Measurements from ENCODE around the gene C20orf141.
"Not testable (repeated sequence)": the region's sequence is repeated elsewhere in the genome, so short reads cannot be mapped to it uniquely, and the experiment has no call there.

C20orf141 gene, protein sequence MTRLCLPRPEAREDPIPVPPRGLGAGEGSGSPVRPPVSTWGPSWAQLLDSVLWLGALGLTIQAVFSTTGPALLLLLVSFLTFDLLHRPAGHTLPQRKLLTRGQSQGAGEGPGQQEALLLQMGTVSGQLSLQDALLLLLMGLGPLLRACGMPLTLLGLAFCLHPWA

DNA sequence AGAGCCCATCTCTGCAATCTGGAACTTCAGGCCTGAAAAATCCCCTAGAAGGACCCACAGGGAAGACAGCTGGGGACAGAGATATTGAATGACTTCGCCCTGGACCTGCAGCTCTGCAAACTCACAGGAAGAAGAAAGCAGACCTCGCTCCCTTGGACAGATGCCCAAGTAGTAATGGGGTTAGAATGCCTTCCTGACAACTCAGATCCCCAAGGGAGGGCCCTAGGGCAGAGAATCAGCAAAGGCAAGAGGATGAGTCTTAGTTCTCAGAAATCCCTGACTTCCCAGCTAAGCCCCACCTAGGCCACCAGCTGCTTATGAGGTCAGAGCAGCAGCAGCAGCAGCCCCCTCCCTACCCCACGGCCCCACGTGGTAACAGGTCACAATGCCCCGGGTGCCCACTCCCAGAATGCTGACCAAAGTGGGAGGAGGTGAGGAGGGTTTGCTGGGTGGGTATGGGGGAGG lies at the start of gene C20orf141:
TSS of gene C20orf141 (plus strand) at position 401 of the 465 bp plus-strand sequence. CDS start 198 bp downstream, outside the sequence.
- DNase-seq = no peak

DNA sequence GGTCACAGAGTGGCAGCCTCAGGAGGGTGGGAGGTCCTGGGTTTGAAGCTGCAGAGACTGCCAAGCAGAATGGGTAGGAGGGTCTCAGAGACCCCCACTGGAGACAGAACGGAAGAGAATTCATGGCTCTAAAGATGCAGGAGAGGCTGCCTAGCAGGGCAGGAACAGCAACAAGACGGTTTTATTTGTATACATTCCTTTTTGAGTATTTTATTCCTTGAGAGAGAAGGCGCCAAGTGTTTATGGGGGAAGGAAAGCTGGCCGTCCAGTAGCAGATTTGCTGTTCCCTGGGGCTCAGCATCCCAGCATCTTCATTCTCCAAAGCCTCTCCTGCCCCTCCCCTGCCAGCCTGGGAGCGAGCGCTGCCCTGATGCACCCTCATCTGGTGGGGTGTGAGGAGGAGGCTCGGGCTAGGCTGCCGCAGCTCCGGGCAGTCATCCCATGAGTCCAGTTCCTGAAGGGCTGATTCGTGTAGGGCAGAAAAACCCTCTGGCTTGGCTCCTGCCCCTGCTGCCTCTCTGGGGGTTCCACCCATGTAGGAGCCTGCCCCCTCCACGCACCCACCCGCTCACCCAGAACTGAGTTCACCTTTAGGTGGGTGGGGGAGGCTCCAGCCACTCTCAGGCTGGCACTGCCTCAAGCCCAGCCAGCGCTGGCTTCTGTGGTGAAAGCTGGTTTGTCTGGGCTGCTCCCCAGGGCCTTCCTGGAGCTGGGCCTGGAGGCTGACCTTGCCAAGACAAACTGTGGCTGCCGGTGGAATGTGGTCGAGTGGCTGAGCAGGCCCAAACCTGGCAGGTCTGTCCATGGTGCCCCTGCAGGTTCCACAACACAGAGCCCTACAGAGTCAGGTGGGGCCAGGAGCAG lies 46.8 kb upstream of the C20orf141 start:
- no peak for DNase-seq

DNA sequence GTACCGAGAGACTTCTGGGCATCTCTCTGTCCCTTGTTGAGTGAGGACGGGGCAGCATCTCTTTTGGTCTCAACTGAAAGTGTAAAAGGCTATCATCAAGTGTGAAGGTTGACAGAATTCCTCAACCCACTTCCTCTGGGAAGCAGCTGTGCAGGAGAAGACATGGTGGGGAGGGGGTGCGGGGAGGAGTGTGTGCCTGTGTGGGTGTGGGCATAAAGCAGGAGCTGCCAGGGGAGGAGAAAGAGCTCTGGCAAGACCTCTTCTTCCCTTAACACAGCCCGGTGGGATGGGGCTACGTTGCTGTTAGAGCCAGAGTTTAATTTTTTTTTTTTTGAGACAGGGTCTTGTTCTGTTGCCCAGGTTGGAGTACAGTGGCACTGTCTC lies 46.2 kb upstream of the C20orf141 start:
- DNase-seq = no peak

DNA sequence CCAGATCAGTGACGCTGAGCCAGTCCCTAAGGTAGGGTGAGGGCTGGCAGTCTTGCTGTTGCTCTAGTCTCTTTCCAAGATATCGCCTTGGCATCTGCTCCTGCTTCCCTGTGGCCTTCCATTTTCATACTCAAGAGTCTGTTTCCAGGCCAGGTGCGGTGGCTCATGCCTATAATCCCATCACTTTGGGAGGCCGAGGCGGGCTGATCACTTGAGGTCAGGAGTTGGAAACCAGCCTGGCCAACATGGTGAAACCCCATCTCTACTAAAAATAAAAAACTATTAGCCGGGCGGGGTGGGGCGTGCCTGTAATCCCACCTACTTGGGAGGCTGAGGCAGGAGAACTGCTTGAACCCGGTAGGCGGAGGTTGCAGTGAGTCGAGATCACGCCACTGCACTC lies 44.7 kb upstream of the C20orf141 start:
- not testable (repeated sequence) for DNase-seq

DNA sequence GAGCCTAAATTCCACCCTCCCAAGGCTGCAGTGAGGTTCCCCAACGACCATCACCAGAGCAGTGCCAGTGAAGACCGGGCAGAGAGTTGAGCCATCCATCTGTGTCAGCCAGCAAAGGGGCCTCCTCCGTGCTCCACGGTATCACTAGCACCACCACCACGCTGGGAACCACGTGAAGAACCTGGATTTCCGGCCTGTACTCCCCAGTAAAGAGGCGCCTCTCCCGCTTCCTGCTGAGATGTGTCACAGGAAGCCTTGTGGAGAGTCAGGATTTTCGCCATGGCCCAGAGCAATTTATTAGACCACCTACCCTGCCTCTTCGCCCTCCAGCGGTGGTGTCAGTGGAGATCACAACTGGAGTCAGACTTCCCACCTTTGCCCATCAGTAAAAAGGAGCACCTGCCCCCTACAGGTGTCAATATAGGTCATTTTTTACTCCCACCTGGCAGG lies 43.1 kb upstream of the C20orf141 start:
- DNase-seq = no peak

DNA sequence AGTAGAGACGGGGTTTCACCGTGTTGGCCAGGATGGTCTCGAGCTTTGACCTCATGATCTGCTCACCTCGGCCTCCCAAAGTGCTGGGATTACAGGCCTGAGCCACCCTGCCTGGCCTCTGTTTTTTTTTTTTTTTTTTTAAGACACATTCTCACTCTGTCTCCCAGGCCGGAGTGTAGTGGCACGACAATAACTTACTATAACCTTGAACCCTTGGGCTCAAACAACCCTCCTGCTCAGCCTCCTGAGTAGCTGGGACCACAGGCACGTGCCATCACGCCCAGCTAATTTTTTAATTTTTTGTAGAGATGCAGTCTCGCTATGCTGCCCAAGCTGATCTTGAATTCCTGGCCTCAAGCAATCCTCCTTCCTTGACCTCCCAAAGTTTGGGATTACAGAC lies 41.0 kb upstream of the C20orf141 start:
- no peak for DNase-seq

DNA sequence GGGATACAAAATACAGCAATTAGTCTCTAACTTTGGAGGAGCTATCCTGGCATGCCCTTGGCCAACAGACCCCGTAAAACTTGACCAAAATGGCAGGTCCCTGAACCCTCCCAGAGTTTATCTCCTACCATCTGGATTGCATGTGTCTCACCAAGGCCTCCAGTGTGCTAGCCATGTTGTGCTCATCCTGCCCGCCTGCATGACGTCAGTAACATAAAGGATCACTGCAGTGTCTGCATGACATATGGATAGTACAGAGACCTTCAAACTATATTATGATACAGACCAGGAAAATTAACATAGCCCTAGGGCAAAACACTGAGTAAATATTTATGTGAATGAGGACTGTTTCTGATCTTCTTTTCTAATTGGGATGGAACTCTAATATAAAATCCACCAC lies 39.6 kb upstream of the C20orf141 start:
- DNase-seq = no peak

DNA sequence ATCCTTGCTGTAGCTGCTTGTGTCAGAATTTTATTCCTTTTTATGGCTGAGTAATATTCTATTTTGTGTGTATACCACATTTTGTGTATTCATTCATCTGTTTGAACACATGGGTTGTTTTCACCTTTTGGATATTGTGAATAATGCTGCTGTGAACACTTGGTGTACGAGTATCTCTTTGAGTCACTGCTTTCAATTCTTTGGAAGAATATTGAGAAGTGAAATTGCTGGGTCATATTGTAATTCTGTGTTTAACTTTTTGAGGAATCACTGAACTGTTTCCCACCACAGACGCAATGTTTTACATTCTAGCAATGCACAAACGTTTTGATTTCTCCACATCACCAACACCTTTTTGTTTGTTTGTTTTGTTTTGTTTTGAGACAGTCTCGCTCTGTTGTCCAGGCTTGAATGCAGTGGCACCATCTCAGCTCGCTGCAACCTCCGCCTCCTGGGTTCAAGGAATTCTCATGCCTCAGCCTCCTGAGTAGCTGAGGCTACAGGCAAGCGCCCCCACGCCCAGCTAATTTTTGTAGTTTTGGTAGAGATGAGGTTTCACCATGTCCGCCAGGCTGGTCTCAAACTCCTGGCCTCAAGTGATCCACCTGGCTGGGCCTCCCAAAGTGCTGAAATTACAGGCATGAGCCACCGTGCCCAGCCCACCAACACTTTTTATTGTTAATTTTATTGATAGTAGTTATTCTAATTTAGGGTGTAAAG lies 36.0 kb upstream of the C20orf141 start:
- no peak for DNase-seq

DNA sequence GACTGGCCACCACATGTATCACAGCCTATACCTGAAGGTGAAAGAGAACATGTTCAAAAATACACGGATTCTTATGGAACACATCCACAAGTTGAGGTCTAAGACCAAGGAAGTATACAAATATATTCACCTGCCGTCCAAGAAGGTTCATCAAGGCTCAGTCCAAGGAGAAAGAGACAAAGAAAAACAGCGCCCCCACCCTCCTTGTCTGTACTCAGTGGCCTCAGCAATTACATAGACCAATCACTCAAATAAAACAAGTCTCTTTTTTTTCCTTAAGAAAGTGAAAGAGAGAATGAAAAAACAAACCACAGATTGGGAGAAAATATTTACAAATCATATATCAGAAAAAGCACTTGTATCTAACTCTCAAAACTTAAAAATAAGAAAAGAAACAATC lies 33.8 kb upstream of the C20orf141 start:
- no peak for DNase-seq

DNA sequence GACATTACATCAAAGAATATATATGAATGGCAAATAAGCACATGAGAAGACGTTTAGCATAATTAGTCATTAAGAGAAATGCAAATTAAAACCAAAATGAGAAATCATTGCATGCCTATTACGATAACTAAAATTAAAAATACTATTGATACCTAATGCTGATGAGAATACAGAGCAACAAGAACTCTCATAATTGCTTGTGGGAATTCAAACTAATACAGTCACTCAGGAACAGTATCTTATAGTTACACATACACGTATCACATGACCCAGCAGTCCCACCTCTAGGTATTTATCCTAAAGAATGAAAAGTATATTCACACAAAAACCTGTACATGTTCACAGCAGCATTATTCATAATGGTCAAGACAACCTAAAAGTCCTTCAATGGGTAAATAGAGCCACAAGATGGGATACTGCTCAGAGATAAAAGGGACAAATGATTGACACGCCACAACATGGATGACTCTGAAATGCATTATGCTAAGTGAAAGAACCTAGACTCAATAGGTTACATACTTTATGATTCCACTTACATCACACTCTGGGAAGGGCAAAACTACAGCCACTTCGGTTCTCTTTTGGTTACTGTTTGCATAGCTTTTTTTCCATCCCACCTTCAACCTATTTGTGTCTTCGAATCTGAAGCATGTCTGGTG lies 30.8 kb upstream of the C20orf141 start:
- no peak for DNase-seq

DNA sequence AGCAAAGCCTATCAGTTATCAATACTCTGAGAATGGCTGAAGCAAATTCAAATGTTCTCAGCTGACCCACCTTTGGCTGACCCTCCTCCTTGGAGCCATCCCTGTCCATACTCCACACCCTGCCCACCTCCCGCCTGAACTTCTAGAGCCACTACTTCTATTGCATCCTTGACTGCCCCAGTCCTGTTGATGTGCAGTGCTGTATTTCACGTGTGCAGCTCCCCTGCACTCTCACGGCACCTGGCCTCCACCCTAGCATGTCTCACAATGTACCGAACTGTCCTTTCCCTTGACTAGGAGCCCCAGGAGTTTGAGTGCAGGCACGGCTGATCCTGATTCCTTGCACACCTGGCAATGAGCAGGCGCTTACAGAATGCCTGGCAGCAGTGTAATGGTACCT lies 21.3 kb upstream of the C20orf141 start:
- no peak for DNase-seq

DNA sequence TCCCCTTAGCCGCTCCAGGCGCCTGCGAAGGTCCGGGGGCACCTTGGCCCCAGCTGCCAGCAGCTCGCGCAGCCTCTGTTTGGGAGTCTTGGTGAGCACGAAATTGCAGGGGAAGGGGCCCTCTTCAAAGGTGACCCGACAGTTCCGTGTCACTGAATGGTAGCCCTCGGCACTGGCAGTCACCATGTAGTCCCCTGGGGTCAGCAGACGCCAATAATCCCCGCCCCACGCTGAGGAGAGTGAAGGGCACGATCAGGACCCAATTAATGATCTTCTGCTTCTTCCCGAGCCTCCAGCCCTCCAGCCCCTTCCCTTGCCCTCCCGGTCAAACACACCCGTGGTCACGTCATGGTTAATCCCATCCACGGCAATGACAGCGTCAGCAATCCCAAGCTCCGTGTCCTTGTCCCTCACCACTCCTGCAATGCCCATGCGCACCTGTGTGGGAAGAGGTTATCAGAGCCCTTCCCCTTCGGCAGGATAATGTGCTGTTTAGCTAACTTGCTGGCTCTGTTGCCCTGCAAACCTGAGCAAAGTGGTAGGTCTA lies 20.5 kb upstream of the C20orf141 start:
- no peak for DNase-seq

DNA sequence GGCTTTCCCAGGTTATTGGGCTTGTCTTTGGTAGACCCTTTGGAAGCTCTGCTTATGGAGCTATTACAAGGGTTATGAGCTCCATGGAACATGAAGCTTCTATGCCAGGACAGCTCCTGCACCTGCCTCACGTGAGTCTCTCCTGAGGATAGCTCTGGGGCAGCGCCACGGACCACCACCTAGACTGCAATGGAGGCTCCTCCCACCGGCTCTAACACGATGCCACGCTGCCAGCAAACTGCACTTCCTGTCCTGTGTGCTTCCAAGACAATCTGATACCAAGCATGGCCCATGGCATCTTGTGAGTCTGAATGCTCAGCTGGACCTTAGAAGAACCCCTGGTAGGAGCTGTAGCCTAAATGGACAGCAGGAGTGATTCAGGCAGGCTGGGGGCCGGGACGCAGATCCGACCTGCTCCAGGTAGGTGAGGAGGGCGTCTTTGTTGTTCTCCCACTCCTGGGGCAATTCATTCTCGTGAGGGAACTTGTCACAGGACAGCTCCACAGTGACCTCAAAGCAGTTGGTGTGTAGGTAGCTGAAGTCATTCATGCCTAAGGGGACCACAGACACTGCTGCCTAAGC lies 19.8 kb upstream of the C20orf141 start:
- no peak for DNase-seq

DNA sequence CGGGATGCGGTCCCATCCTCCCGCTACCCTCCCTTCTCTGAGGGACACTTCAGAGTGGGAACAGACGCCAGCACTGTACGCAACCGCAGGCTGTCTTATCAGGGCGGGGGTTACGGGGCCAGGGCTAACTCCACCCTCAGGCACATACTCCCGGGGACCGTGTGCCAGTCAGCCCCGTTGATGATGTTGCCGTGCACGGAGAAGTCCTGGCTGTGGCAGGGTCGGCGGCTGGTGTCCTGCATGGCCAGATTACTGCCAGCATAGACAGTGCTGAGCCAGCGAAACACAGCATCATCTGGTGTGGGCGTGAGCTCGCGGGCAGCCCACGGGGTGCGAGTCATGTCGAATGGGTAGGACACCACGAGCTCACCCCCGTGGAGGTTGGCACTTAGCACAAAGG lies 19.3 kb upstream of the C20orf141 start:
- no peak for DNase-seq

DNA sequence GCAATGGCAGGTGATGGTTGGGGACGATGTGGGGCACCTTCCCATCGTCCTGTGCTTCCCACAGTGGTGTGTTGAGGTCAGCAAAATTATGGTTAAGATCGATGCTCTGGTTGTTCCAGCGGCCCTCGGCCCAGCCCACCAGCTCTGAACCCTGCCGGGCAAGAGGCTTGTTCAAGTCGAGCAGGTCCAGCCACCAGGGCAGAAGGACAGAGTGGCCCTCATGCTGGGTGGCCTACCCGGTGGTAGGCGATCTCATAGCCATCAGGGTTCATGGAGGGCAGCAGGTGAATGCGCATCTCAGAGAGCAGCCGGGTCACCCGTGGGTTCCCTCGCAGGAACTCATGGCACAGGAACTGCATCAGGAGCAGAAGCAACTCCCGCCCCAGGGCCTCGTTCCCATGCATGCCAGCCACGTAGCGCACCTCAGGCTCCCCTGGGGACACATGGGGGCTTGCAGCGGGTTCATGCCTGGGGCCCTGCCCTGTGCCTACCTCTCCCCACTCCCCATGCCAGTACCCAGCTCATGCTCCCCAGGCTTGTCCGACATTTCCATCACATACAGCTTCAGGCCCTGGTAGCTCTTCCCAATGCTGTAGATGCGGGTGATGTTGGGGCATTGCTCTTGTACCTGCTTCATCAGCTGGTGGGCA lies 18.7 kb upstream of the C20orf141 start:
- no peak for DNase-seq

DNA sequence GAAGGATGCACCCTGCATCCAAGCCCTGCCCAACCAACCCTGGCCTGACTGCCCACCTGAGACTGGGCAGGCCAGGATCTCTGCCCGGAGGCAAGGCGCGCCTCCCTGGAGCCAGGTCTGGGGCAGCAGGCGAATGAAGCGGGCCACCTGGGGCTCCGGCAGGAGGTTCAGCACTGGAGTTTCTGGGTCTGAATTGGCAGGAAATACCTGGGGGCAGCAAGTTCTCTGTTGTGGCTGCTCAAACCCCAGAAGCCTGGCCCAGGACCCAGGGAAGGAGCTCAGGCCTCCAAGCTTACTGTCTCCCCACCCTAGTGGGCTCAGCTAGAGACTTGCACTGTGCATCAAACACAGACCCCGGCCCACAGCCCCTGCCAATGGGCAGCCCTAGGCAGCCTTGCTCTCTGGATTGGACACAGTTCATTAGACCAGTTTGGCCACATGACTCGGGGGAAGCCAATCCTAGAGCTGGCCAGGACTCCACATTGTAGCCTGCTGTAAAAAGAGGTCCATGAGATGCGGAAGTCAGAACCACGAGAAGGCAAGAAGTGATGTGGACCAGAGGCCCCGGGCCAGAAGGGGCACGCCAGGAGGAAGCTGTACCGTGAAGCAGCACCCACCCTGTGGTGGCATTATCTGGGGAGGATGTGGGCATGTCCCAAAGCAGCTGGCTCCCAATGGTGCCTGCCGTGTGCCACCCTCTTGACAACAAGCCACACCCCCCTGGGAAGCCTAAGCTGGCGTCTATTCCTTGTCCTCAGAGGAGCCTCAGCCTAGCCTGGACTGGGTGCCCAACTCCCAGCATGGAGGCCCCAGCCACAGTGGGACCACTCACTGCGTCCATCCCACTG lies 17.4 kb upstream of the C20orf141 start:
- no peak for DNase-seq

DNA sequence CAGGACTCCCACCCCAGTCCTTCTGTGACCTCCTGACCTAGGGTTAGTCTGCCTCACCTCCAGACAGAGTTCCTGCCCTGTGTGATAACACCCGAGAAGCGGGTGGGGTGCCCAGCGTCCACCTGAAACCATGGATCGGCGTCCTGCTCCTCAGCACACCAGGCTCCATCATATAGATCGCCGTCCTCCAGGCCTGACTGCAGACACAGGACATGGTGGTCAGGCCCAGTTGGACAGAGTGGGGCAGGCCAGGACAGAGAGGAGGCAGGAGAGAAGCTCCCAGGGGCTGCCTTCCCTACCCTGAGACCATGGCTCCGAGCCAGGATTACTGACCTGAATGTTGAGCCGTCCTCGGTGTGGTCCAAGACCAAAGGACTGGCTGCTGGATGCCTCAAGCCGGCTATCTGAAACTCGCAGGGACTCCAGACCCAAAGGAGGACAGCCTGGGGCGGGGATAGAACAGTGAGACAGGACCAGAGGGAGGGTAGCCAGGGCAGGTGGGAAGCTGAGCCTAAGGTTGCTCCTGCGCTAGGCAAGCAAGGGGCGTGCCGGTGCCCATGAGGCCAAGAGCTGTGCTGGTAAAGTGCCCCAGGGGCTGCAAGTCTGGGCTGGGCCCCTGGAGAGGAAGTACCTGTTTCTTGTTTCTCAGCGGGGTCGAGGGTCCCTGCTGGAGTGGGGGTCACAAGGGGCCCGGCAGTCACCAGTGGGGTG lies 16.5 kb upstream of the C20orf141 start:
- no peak for DNase-seq

DNA sequence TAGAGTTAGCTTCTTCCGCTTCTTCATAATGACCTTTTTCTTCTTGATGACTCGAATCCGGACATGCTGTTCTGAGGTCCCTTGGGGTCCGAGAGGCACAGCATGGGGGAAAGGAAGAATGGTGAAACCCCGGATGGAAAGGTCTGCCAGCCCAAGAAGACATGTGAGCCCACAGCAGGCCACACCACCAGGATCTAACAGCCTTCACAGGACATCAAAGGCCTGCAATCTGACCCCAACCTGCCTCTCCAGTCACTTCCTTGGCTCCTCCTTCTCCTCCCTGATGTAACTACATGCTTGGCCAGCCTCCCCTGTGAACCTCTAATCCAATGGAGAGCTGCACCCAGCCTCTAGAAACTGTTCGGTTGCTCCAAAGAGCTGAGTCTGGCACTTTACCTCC lies 16.0 kb upstream of the C20orf141 start:
- no peak for DNase-seq

DNA sequence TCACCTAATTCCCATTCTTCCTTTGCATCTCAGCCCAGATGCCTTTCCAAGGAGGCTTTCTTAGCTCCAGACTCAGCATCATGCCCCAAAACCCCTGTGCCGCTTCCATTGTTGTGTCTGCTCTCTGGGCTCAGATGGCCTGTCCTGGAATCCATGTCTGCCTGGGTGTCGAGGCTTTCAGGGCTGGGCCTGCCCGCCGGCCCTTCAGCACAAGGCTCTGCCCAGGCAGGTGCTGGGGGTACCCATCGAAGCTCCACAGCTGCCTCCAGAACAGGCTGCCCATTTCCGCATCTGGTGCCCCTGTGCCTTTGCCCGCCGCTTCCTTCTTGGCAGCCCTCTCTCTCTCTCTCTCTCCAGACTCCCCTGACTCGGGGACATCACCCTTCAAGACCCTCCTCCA lies 15.5 kb upstream of the C20orf141 start:
- DNase-seq = no peak
